Fibroblast of lung (primary cell): Measurements from ENCODE around the gene SERGEF. TPM values are rescaled to one million over a fixed set of nuclear protein-coding genes. Genes with fewer than 3 reads are reported as not detected.

ENCODE experiments used
- DNase-seq, 2 donors: peaks; one replicate each; pipeline versions ENCODE4 v3.0.0 to v3.0.0-alpha.2; 2010; ENCODE audit warnings: low read depth in 2 of 2
- H2AFZ ChIP-seq: 2 replicates; pipeline ENCODE4 v1.5.1; 2012; ENCODE audit warnings: low read length, control low read depth, inconsistent platforms
- H3K27ac ChIP-seq: 2 replicates; pipeline ENCODE4 v1.5.1; 2011; ENCODE audit warnings: low read length, control low read depth; ENCODE audit not compliant: insufficient read depth
- H3K27me3 ChIP-seq: 2 replicates; pipeline ENCODE4 v1.5.1; 2011; ENCODE audit warnings: mild to moderate bottlenecking, low read length; ENCODE audit not compliant: control insufficient read depth, insufficient read depth
- H3K36me3 ChIP-seq: 2 replicates; pipeline ENCODE4 v1.5.1; 2011; ENCODE audit warnings: low read length; ENCODE audit not compliant: control insufficient read depth, insufficient read depth
- H3K4me1 ChIP-seq: 2 replicates; pipeline ENCODE4 v1.5.1; 2011; ENCODE audit warnings: low read length; ENCODE audit not compliant: control insufficient read depth, insufficient read depth; ENCODE audit errors: extremely low read depth
- H3K4me2 ChIP-seq: 2 replicates; pipeline ENCODE4 v1.5.1; 2011; ENCODE audit warnings: low read length, control low read depth; ENCODE audit not compliant: insufficient read depth; ENCODE audit errors: extremely low read depth
- H3K4me3 ChIP-seq, 4 experiments: fragments of 200-600 bp in 1 of 4; sonication (generic) in 1 of 4; replicated peaks in 1 of 4; 2 replicates each; pipeline ENCODE4 v1.5.1; 2011 to 2016; ENCODE audit warnings: low read length in 4 of 4, low read depth in 3 of 4, mild to moderate bottlenecking in 3 of 4, control low read depth in 2 of 4, inconsistent platforms in 1 of 4, mixed read lengths in 1 of 4; ENCODE audit not compliant: insufficient read depth in 1 of 4; ENCODE audit errors: control extremely low read depth in 1 of 4
- H3K79me2 ChIP-seq: 2 replicates; pipeline ENCODE4 v1.5.1; 2012; ENCODE audit warnings: mild to moderate bottlenecking, low read length, inconsistent platforms; ENCODE audit not compliant: control insufficient read depth, insufficient read depth
- H3K9ac ChIP-seq: 2 replicates; pipeline ENCODE4 v1.5.1; 2011; ENCODE audit warnings: mild to moderate bottlenecking, low read length, control low read depth; ENCODE audit not compliant: insufficient read depth
- H3K9me3 ChIP-seq: 2 replicates; pipeline ENCODE4 v1.5.1; 2012; ENCODE audit warnings: low read depth, low read length; ENCODE audit not compliant: control insufficient read depth, insufficient read depth
- H4K20me1 ChIP-seq: 2 replicates; pipeline ENCODE4 v1.5.1; 2011; ENCODE audit warnings: low read length; ENCODE audit not compliant: control insufficient read depth, insufficient read depth; ENCODE audit errors: extremely low read depth
- CTCF ChIP-seq, 2 donors: IDR thresholded peaks in 1 of 2; conservative IDR thresholded peaks in 1 of 2; 1 replicate in 1 of 2; 2 replicates in 1 of 2; pipeline ENCODE4 v1.5.1; 2011 to 2012; ENCODE audit warnings: low read length in 2 of 2, control low read depth in 1 of 2, inconsistent platforms in 1 of 2, low read depth in 1 of 2, mild to moderate bottlenecking in 1 of 2
- EZH2 ChIP-seq: IDR thresholded peaks from 2 replicates; pipeline ENCODE4 v1.5.1; 2012; ENCODE audit warnings: low read length, control low read depth, mild to moderate bottlenecking; ENCODE audit errors: missing control alignments
- polyA plus RNA-seq, 2 donors: library from polyadenylated mRNA; depleted of rRNA in 1 of 2; stranded (reverse) in 1 of 2; unstranded in 1 of 2; fragments of >200 nt; gene quantifications; 2 replicates each; pipeline ENCODE4 v1.2.1, GENCODE V29; 2011 to 2012; ENCODE audit warnings: missing spikeins in 1 of 2
- total RNA-seq: library from RNA; depleted of rRNA; stranded (reverse); fragments of >200 nt; gene quantifications from 2 replicates; pipeline ENCODE4 v1.2.1, GENCODE V29; 2014

The SERGEF gene
- total and polyA plus RNA-seq, 2 donors (not counting 1 experiment from before 2014, with no cell fraction given): 14.5 to 38.5 TPM

GRCh38 chr11:17828311-17828751, 184.5 kb downstream of the SERGEF start:
- Histone ChIP-seq H3K4me1 (peaks cover 2% of the 10 kb centered on the region), H3K9ac (no peak overlapping the region), H3K4me2 (no peak overlapping the region), H3K27ac (no peak overlapping the region), H3K79me2 (no peaks in the 10 kb centered on the region), H4K20me1 (no peaks in the 10 kb centered on the region), H3K27me3 (no peaks in the 10 kb centered on the region), H3K4me3 (no peak overlapping the region), H2AFZ (no peak overlapping the region), H3K9me3 (no peaks in the 10 kb centered on the region), H3K36me3 (no peaks in the 10 kb centered on the region)
- peak; percentile 65 to 77 for DNase-seq
- TF ChIP-seq CTCF (conservative IDR thresholded peaks at IDR 0.05 in 1 of 2, IDR thresholded peaks at IDR 0.05 in 1 of 2; ENCODE audit: low read depth in 1 of 2, low read length in 2 of 2) (no peak), EZH2 (no peak)

- Histone ChIP-seq H3K27ac (no peak overlapping the region), H3K79me2 (no peaks in the 10 kb centered on the region), H3K9me3 (no peaks in the 10 kb centered on the region), H3K27me3 (no peaks in the 10 kb centered on the region), H3K4me3 (no peak overlapping the region), H3K9ac (no peak overlapping the region), H4K20me1 (no peaks in the 10 kb centered on the region), H3K4me2 (no peak overlapping the region), H2AFZ (no peak overlapping the region), H3K36me3 (no peaks in the 10 kb centered on the region), H3K4me1 (peaks cover 2% of the 10 kb centered on the region)
- TF ChIP-seq EZH2 (no peak), CTCF (conservative IDR thresholded peaks at IDR 0.05 in 1 of 2, IDR thresholded peaks at IDR 0.05 in 1 of 2; ENCODE audit: low read depth in 1 of 2, low read length in 2 of 2) (no peak)
- no peak for DNase-seq
These were observed 185.8 kb downstream of the SERGEF start for GRCh38 chr11:17827006-17827405.

- Histone ChIP-seq H3K36me3 (no peaks in the 10 kb centered on the region), H3K9me3 (no peaks in the 10 kb centered on the region), H3K79me2 (no peaks in the 10 kb centered on the region), H3K27ac (no peak overlapping the region), H3K27me3 (no peaks in the 10 kb centered on the region), H2AFZ (no peak overlapping the region), H4K20me1 (no peaks in the 10 kb centered on the region), H3K9ac (no peak overlapping the region), H3K4me2 (no peak overlapping the region), H3K4me3 (no peak overlapping the region), H3K4me1 (peaks cover 2% of the 10 kb centered on the region)
- TF ChIP-seq EZH2 (no peak), CTCF (conservative IDR thresholded peaks at IDR 0.05 in 1 of 2, IDR thresholded peaks at IDR 0.05 in 1 of 2; ENCODE audit: low read depth in 1 of 2, low read length in 2 of 2) (no peak)
- DNase-seq: no peak
These were observed 190.5 kb downstream of the SERGEF start for GRCh38 chr11:17822401-17822781.
